ENCODE data around the gene CRMP1.

GRCh38 chr4:5913454-5913853 is 20.6 kb upstream of the CRMP1 start:
- TF ChIP-seq CTCF (IDR thresholded peaks at IDR 0.05; ENCODE audit: extremely low read depth in 1 of 2, insufficient read depth in 1 of 2, low read depth in 1 of 2, low read length in 2 of 2) (no peak), EZH2 (IDR thresholded peaks at IDR 0.05; ENCODE audit: borderline replicate concordance, low read depth, low read length, severe bottlenecking) (no peak), POLR2AphosphoS5 (IDR thresholded peaks at IDR 0.05; ENCODE audit: insufficient read depth, low read depth, low read length) (no peak), POLR2A (IDR thresholded peaks at IDR 0.05; ENCODE audit: low read depth, low read length) (no peak), MYC (IDR thresholded peaks at IDR 0.05; ENCODE audit: low read depth, low read length) (no peak), MAX (IDR thresholded peaks at IDR 0.05; ENCODE audit: insufficient read depth, insufficient read length) (no peak)
